H1 (cell line): Measurements from ENCODE around the gene BABAM1. TPM values are rescaled to one million over a fixed set of nuclear protein-coding genes. Genes with fewer than 3 reads are reported as not detected.

ENCODE experiments used
- CTBP2 ChIP-seq: IDR thresholded peaks from 2 replicates; pipeline ENCODE4 v1.7.0; 2011; ENCODE audit warnings: borderline replicate concordance, mild to moderate bottlenecking, moderate library complexity, mixed read lengths, low read length; ENCODE audit not compliant: insufficient read depth, insufficient read length
- CTCF ChIP-seq, 3 experiments: IDR thresholded peaks; 1 replicate in 2 of 3; 2 replicates in 1 of 3; pipeline versions ENCODE4 v1.5.1 to v1.6.1; 2011; ENCODE audit warnings: low read length in 3 of 3, mild to moderate bottlenecking in 3 of 3, inconsistent platforms in 2 of 3, low read depth in 1 of 3, moderate library complexity in 1 of 3; ENCODE audit not compliant: insufficient read depth in 1 of 3; ENCODE audit errors: control extremely low read depth in 1 of 3
- E2F6 ChIP-seq: IDR thresholded peaks from 2 replicates; pipeline ENCODE4 v1.6.1; 2012; ENCODE audit warnings: inconsistent platforms
- KDM1A ChIP-seq: fragments of 200-600, 300-600 bp; sonication (generic); IDR thresholded peaks from 2 replicates; pipeline ENCODE4 v1.7.1; 2016; ENCODE audit warnings: mild to moderate bottlenecking, low read length, borderline replicate concordance
- polyA plus RNA-seq, 7 experiments: library from polyadenylated mRNA; depleted of rRNA in 3 of 7; stranded (reverse) in 5 of 7; unstranded in 2 of 7; fragments of >200 nt in 5 of 7; fragments of 200-250 nt in 2 of 7; gene quantifications; 1 replicate in 5 of 7; 2 replicates in 1 of 7; 4 replicates in 1 of 7; pipeline versions ENCODE4 v1.2.1 to v1.2.3, GENCODE V29; 2011 to 2013; ENCODE audit warnings: missing spikeins in 2 of 7, mixed read lengths in 2 of 7
- total RNA-seq: library from RNA; stranded (reverse); fragmentation: NEBNext Ultra II Directional; extraction: Animal tissue kit (Norgen Biotek cat#: 25700); gene quantifications from 2 replicates; pipeline ENCODE4 v1.2.1, GENCODE V29; 2021

Gene BABAM1
- total and polyA plus RNA-seq, 2 of the 8 experiments (the other 6 are each of a cell fraction or from before 2014, with no cell fraction given): 127 to 133 TPM

- peak; percentile 34; the same call in 1 of the 2 replicates for TF ChIP-seq KDM1A
- TF ChIP-seq CTBP2: no peak
- peak; percentile 98 for TF ChIP-seq E2F6
- TF ChIP-seq CTCF (IDR thresholded peaks at IDR 0.05; ENCODE audit: control extremely low read depth in 1 of 3, insufficient read depth in 1 of 3, low read depth in 1 of 3, low read length in 3 of 3): peak; percentile 88 to 96 (median 92)
Observed at GRCh38 chr19:17282488-17283125, 15.4 kb downstream of the BABAM1 start (continued).
